HCT116 (cell line): ENCODE data around the gene THSD7A. TPM values are rescaled to one million over a fixed set of nuclear protein-coding genes. Genes with fewer than 3 reads are reported as not detected.

Source experiments
- ATAC-seq: fragments of 200-7000 bp; cut with Tn5 transposase; 2 replicates; pipeline ENCODE4 v1.9.1; 2020; ENCODE audit warnings: mild to moderate bottlenecking, moderate library complexity
- BruUV-seq: library from RNA; stranded (reverse); fragments of 400-500 nt; replicated peaks from 2 replicates; lab custom pipeline; 2021; lab: Mats Ljungman, UMichigan
- CTCF ChIA-PET: fragments of 300-600 bp; sonication (Branson Sonifier 250); formaldehyde crosslinking; loops from one replicate; lab custom pipeline; 2021; ENCODE audit warnings: antibody characterized with exemption; lab: Charles Lee
- POLR2A ChIA-PET: fragments of 300-600, 350-600 bp; sonication (Branson Sonifier 250); formaldehyde crosslinking; loops from one replicate; lab custom pipeline; 2021; ENCODE audit warnings: antibody characterized with exemption; lab: Charles Lee
- RAD21 ChIA-PET, 2 experiments: fragments of 300-600 bp; sonication (Branson Sonifier 250); formaldehyde crosslinking; loops; one replicate each; lab custom pipeline; 2023; ENCODE audit warnings: low total read pairs in 2 of 2; ENCODE audit not compliant: uncharacterized antibody in 2 of 2, unreplicated experiment in 2 of 2, low non-redundant PET in 1 of 2; lab: Charles Lee
- DNase-seq: peaks from one replicate; pipeline ENCODE4 v3.0.0-alpha.2; 2010; ENCODE audit warnings: low read depth, low spot score
- H2AFZ ChIP-seq: fragments of 200-600 bp; shearing (Covaris generic), sonication (generic); 2 replicates; pipeline ENCODE4 v1.6.1; 2017; ENCODE audit warnings: low read depth, mixed run types, mixed read lengths, antibody characterized with exemption, low read length; ENCODE audit not compliant: poor library complexity, severe bottlenecking
- H3K27ac ChIP-seq: 2 replicates; pipeline ENCODE4 v1.5.1; 2012; ENCODE audit warnings: low read depth, low read length
- H3K27me3 ChIP-seq: fragments of 200-600 bp; sonication (generic); 2 replicates; pipeline ENCODE4 v1.6.1; 2016; ENCODE audit warnings: mixed run types, low read length, mixed read lengths; ENCODE audit not compliant: insufficient read depth
- H3K36me3 ChIP-seq, 2 experiments: fragments of 200-500 bp in 1 of 2; fragments of 200-600 bp in 1 of 2; sonication (Bioruptor generic) in 1 of 2; sonication (generic) in 1 of 2; 2 replicates each; pipeline versions ENCODE4 v1.5.1 to v1.6.1; 2014 to 2016; ENCODE audit warnings: low read length in 2 of 2, inconsistent platforms in 1 of 2, mixed read lengths in 1 of 2, mixed run types in 1 of 2; ENCODE audit not compliant: insufficient read depth in 2 of 2, control insufficient read depth in 1 of 2
- H3K4me1 ChIP-seq, 2 experiments: fragments of 200-600 bp in 1 of 2; sonication (generic) in 1 of 2; 2 replicates each; pipeline versions ENCODE4 v1.5.1 to v1.6.1; 2012 to 2017; ENCODE audit warnings: low read length in 2 of 2, inconsistent platforms in 1 of 2, mild to moderate bottlenecking in 1 of 2, mixed read lengths in 1 of 2, mixed run types in 1 of 2, moderate library complexity in 1 of 2; ENCODE audit not compliant: insufficient read depth in 2 of 2, control insufficient read depth in 1 of 2
- H3K4me2 ChIP-seq: fragments of 200-600 bp; sonication (generic); 2 replicates; pipeline ENCODE4 v1.6.1; 2017; ENCODE audit warnings: mixed run types, low read length, mixed read lengths
- H3K4me3 ChIP-seq, 2 experiments: fragments of 200-600 bp in 1 of 2; sonication (generic) in 1 of 2; replicated peaks in 1 of 2; 2 replicates each; pipeline ENCODE4 v1.5.1; 2011 to 2016; ENCODE audit warnings: low read length in 2 of 2, control low read depth in 1 of 2, low read depth in 1 of 2, mild to moderate bottlenecking in 1 of 2, mixed read lengths in 1 of 2, mixed run types in 1 of 2
- H3K79me2 ChIP-seq: fragments of 200-600 bp; sonication (generic); 2 replicates; pipeline ENCODE4 v1.6.1; 2017; ENCODE audit warnings: mild to moderate bottlenecking, mixed run types, low read length, moderate library complexity, mixed read lengths; ENCODE audit not compliant: insufficient read depth
- H3K9ac ChIP-seq: fragments of 200-600 bp; sonication (generic); 2 replicates; pipeline ENCODE4 v1.6.1; 2016; ENCODE audit warnings: low read length, mixed read lengths
- H3K9me2 ChIP-seq: fragments of 200-600 bp; sonication (generic), shearing (Covaris generic); 2 replicates; pipeline ENCODE4 v1.6.1; 2017; ENCODE audit warnings: mixed run types, mild to moderate bottlenecking, moderate library complexity; ENCODE audit not compliant: insufficient read depth
- H3K9me3 ChIP-seq, 2 experiments: fragments of 200-500 bp in 1 of 2; fragments of 200-600 bp in 1 of 2; sonication (Bioruptor generic) in 1 of 2; sonication (generic) in 1 of 2; 2 replicates each; pipeline ENCODE4 v1.6.1; 2014 to 2017; ENCODE audit warnings: low read length in 2 of 2, mixed read lengths in 2 of 2, inconsistent platforms in 1 of 2, low read depth in 1 of 2, mild to moderate bottlenecking in 1 of 2, mixed run types in 1 of 2, moderate library complexity in 1 of 2; ENCODE audit not compliant: control insufficient read depth in 1 of 2, insufficient read depth in 1 of 2
- H4K20me1 ChIP-seq: fragments of 200-600 bp; sonication (generic), shearing (Covaris generic); 2 replicates; pipeline ENCODE4 v1.6.1; 2017; ENCODE audit warnings: mixed run types, mild to moderate bottlenecking, moderate library complexity; ENCODE audit not compliant: insufficient read depth
- ATF3 ChIP-seq: IDR thresholded peaks from 2 replicates; pipeline ENCODE4 v1.6.1; 2012
- CBX3 ChIP-seq: IDR thresholded peaks from 2 replicates; pipeline ENCODE4 v1.6.1; 2012; ENCODE audit warnings: low read depth
- CEBPB ChIP-seq: IDR thresholded peaks from 2 replicates; pipeline ENCODE4 v1.6.1; 2012; ENCODE audit warnings: low read depth
- EGR1 ChIP-seq: IDR thresholded peaks from 2 replicates; pipeline ENCODE4 v1.6.1; 2012; ENCODE audit warnings: low read depth
- EZH2phosphoT487 ChIP-seq: fragments of 200-600 bp; IDR thresholded peaks from 2 replicates; pipeline ENCODE4 v1.6.1; 2018; ENCODE audit warnings: antibody characterized with exemption, borderline replicate concordance
- FOSL1 ChIP-seq: IDR thresholded peaks from 2 replicates; pipeline ENCODE4 v1.6.1; 2012; ENCODE audit warnings: low read depth
- JUND ChIP-seq: IDR thresholded peaks from 2 replicates; pipeline ENCODE4 v1.6.1; 2012
- MAX ChIP-seq: IDR thresholded peaks from 2 replicates; pipeline ENCODE4 v1.6.1; 2012
- POLR2A ChIP-seq: IDR thresholded peaks from 2 replicates; pipeline ENCODE4 v1.7.0; 2011; ENCODE audit warnings: borderline replicate concordance; ENCODE audit not compliant: insufficient read depth, insufficient read length; ENCODE audit errors: extremely low read depth
- POLR2AphosphoS5 ChIP-seq: IDR thresholded peaks from 2 replicates; pipeline ENCODE4 v1.6.1; 2011; ENCODE audit warnings: mild to moderate bottlenecking, low read depth, low read length, moderate library complexity
- RAD21 ChIP-seq: IDR thresholded peaks from 2 replicates; pipeline ENCODE4 v1.6.1; 2012; ENCODE audit warnings: low read depth, mild to moderate bottlenecking
- SIN3A ChIP-seq: IDR thresholded peaks from 2 replicates; pipeline ENCODE4 v1.6.1; 2012; ENCODE audit warnings: low read depth
- SP1 ChIP-seq: IDR thresholded peaks from 2 replicates; pipeline ENCODE4 v1.6.1; 2012; ENCODE audit warnings: low read depth
- TCF7L2 ChIP-seq: IDR thresholded peaks from 2 replicates; pipeline ENCODE4 v1.7.0; 2011; ENCODE audit warnings: borderline replicate concordance, inconsistent platforms; ENCODE audit not compliant: insufficient read depth, insufficient read length; ENCODE audit errors: extremely low read depth
- YY1 ChIP-seq: IDR thresholded peaks from 2 replicates; pipeline ENCODE4 v1.6.1; 2011; ENCODE audit warnings: low read length, low read depth, moderate library complexity, mild to moderate bottlenecking; ENCODE audit not compliant: insufficient replicate concordance; ENCODE audit errors: extremely low read depth
- ZBTB33 ChIP-seq: IDR thresholded peaks from 2 replicates; pipeline ENCODE4 v1.6.1; 2011; ENCODE audit warnings: mild to moderate bottlenecking, low read length, moderate library complexity; ENCODE audit not compliant: insufficient replicate concordance; ENCODE audit errors: extremely low read depth
- ZFX ChIP-seq: fragments of 450-650 bp; IDR thresholded peaks from 2 replicates; pipeline ENCODE4 v1.6.1; 2017
- ZNF274 ChIP-seq: fragments of 200-500 bp; sonication (Bioruptor generic); IDR thresholded peaks from 2 replicates; pipeline ENCODE4 v1.6.1; 2014; ENCODE audit warnings: mild to moderate bottlenecking, low read depth, low read length, inconsistent platforms
- intact Hi-C: fragments of 100-400 bp; cut with micrococcal nuclease; formaldehyde crosslinking; loops from 2 replicates; pipeline ENCODE4 v1.10.0; 2022
- total RNA-seq: library from RNA; stranded (reverse); gene quantifications from one replicate; pipeline ENCODE4 v1.2.1, GENCODE V29; 2021; ENCODE audit not compliant: unreplicated experiment

THSD7A gene
- total RNA-seq, 1 experiment from 2014 or later = 0.05 TPM

GRCh38 chr7:11642276-11642675 lies 189.7 kb downstream of the THSD7A start:
- no peak overlapping the region for H3K9ac ChIP-seq
- no peaks in the 10 kb centered on the region for H3K4me1 ChIP-seq
- POLR2A ChIA-PET = no interaction called here
- DNase-seq (no peak), ATAC-seq (no peak)
- TF ChIP-seq SP1 (no peak), JUND (no peak), POLR2A (no peak), ATF3 (no peak), MAX (no peak), EZH2phosphoT487 (no peak), SIN3A (no peak), ZNF274 (no peak), TCF7L2 (no peak), POLR2AphosphoS5 (no peak)
- CTCF ChIA-PET = no interaction called here
- intact Hi-C loops = no loop called here
- no peaks in the 10 kb centered on the region for H3K9me3 ChIP-seq
- no peak overlapping the region for H2AFZ ChIP-seq
- no peaks in the 10 kb centered on the region for H3K27me3 ChIP-seq
- no peak overlapping the region for H3K4me2 ChIP-seq
- no peaks in the 10 kb centered on the region for H3K36me3 ChIP-seq
- no peaks in the 10 kb centered on the region for H3K79me2 ChIP-seq
- RAD21 ChIA-PET = no interaction called here
- BruUV-seq = no TSS peak
- no peak overlapping the region for H3K27ac ChIP-seq
- no peaks in the 10 kb centered on the region for H3K9me2 ChIP-seq
- no peaks in the 10 kb centered on the region for H4K20me1 ChIP-seq
- H3K4me3 ChIP-seq = no peak overlapping the region

- Histone ChIP-seq H3K79me2 (no peaks in the 10 kb centered on the region), H3K9me3 (no peaks in the 10 kb centered on the region), H3K4me3 (no peak overlapping the region), H3K9ac (no peak overlapping the region), H3K9me2 (no peaks in the 10 kb centered on the region), H3K4me2 (no peak overlapping the region), H2AFZ (no peak overlapping the region), H3K27ac (no peak overlapping the region), H3K27me3 (no peaks in the 10 kb centered on the region), H3K36me3 (no peaks in the 10 kb centered on the region), H3K4me1 (no peaks in the 10 kb centered on the region), H4K20me1 (no peaks in the 10 kb centered on the region)
- ChIA-PET POLR2A (no interaction called here), RAD21 (no interaction called here), CTCF (no interaction called here)
- ATAC-seq = no peak
- intact Hi-C loops = no loop called here
- BruUV-seq = no TSS peak
- DNase-seq = no peak
- TF ChIP-seq RAD21 (no peak), SIN3A (no peak), POLR2A (no peak), SP1 (no peak), FOSL1 (no peak), POLR2AphosphoS5 (no peak), CEBPB (no peak), ZBTB33 (no peak), CBX3 (no peak), ZFX (no peak), ZNF274 (no peak), EZH2phosphoT487 (no peak), ATF3 (no peak), JUND (no peak), YY1 (no peak), EGR1 (no peak)
Observed at GRCh38 chr7:11638011-11638774, 193.8 kb downstream of the THSD7A start.
